Left forelimb (tissue), 1 donor: ENCODE data around the gene GLI2.

Source experiments
- DNase-seq: peaks from one replicate; pipeline ENCODE4 v3.0.0-alpha.2; 2018; ENCODE audit warnings: low spot score

GLI2 gene

DNA sequence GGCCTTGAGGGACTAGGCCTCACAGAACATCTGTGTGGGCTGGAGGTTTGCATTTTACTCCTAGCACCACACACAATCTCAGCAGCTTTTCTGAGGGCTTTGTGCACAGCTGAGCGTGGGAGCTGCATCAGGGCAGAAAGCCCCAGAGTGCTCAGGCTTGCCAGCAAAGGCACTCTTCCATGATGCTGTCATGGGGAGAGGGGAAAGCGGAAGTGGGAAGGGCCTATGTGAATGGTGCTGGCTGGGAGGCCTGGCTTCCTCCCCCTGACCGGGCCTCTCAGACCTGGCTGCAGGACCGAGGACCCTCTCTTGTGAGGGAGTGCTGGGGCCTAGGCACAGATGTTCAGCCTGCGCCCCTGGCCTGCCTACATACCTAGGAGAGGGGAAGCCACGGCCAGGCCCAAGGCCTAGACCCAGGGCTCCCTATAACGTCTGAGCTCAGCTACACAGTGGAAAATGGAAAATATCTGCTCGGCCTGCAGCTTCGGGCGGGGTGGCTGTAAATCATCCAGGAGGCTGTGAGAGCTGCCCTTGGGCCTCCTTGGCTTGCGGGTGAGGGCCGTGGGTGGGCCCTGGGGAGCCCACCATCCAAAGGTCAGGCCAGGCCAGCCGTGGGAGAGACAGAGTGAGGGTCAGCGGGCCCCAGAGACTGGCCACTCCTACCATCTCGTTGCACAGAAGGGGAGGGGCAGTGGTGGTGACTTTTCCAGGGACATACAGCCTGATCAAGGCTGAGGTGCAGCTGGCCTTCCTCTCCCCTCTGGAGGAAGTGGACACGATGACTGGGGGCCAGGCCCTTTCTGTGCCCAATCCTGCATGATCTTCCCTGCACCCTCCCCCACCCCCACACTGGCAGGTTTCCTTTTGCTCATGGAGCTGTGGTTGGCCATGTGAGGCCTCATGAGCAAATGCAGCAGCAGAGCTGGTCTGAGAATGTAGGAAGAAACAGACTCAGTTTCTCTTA is 22.8 kb downstream of the GLI2 start:
- peak; percentile 91 for DNase-seq

GRCh38 chr2:120759543-120760331 is 24.1 kb downstream of the GLI2 start:
- peak; percentile 25 for DNase-seq

DNA sequence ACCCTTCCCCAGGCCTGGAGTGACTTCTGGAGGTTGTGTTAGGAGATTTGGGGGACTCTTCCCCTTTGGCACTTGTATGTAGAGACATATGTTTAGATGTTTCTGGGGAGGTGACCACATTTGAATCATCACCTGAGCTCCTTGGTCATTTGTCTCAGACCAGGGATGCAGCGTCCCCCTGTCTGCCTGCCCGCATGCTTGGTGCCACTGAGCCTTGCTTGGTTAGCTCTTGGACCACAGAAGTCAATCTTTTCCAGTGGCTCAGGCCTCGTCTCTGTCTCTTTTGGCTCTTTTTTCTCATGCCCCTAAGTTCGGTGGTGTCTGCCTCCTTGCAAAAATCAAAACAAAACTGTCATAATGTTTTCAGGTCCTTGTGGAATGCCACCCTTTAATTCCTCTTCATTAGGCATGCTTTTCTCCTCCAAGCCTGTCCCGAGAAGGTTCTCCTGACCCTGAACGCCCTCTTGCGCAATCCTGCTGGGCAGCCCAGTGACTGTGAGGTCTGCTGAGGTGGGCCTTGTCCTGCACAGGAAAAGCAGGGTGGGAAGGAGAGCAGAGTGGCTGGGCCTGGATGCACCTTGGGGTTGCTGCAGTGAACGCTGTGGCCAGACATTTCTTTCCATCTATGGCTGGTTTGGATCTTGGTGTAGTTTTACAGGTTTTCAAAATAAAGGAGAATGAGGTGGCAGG is 24.9 kb downstream of the GLI2 start:
- peak; percentile 53 for DNase-seq

DNA sequence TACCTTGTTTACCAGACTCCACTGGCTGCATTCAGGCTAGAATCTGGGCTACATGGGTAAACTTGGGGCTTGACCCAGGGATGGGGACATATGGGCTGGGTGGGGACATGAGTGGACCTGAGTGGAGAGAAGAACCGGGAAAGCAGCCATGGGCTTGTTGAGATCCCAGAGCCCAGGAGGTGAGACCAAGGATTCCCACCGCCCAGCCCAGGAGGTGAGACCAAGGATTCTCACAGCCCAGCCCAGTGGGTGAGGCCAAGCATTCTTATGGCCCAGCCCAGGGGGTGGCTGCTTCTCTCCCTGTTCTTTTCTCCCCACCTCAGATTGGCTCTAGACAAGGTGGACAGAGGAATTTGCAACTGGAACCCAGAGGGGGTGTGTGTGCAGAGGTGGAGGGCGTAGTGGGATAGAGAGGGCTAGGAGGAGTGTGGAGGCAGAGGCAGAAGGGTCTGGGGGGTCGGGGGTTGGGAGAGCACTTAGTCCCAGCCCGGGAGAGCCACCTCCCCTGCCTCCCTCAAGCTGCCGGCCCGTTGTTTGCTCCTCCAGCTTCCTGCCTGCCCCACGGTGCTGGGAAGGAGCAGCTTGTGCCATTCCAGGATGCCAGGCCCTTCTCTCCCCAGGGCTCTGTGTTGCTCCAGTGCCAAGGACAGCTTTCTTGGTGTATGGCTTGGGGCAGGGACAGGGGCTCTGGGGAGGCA is 25.6 kb downstream of the GLI2 start:
- DNase-seq = peak; percentile 55

DNA sequence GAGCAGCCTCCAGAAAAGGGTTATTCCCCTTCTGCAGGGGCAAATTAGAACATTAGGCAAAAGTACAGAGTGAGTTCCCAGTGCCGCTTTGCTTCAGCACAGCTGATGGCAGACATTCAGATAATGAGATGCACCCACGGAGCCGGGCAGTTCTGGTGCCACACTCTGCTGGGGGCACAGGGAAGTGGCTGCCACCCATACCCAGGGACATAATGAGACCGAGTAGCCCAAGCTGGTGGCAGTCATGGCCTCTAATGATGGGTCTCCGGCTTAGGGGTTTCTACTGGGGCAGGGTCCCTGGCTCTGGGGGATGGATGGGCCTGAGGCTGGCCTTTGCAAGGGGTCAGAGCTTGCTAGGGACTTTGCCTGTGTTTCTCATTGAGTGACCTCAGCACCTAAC is 26.2 kb downstream of the GLI2 start:
- peak; percentile 12 for DNase-seq

DNA sequence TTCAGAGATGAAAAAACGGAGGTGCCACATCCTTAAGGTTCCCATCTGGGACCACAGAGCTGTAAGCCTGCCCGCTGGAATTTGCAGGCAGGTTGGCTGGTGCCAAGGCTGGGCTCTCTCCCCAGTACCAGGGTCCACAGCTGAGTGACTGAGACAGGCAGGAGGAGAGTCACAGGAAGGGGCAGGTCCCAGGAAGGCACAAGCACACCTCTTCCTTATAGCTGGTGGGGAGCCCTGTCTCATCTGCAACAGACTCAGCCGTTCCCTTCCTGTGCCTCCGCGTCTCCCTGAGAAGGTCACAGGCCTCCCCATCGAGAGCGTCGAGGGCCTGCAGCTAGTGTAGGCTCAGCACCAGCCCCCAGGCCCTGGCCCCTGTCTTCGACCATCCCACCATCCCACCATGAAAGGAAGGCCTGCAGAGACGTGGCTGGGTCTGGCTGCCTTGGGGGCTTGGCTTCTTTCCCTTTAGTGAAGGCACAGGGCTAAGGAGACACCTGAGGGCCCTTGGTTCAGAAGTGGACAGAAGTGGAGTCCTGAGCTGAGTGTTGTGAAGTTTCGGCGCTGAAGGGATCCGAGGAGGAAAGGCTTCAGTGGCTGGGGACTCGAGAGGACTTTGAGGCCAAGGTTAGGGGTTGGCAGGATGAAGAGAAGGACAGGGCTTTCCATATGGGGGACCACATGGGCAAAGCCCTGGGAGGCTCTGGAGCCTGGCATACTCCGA is 26.8 kb downstream of the GLI2 start:
- peak; percentile 55 for DNase-seq

- peak; percentile 58 for DNase-seq
These were observed 27.8 kb downstream of the GLI2 start for GRCh38 chr2:120763508-120763907.

- peak; percentile 63 for DNase-seq
These were observed 28.3 kb downstream of the GLI2 start for GRCh38 chr2:120763931-120764330.

GRCh38 chr2:120764492-120764891 is 28.8 kb downstream of the GLI2 start:
- peak; percentile 58 for DNase-seq

DNA sequence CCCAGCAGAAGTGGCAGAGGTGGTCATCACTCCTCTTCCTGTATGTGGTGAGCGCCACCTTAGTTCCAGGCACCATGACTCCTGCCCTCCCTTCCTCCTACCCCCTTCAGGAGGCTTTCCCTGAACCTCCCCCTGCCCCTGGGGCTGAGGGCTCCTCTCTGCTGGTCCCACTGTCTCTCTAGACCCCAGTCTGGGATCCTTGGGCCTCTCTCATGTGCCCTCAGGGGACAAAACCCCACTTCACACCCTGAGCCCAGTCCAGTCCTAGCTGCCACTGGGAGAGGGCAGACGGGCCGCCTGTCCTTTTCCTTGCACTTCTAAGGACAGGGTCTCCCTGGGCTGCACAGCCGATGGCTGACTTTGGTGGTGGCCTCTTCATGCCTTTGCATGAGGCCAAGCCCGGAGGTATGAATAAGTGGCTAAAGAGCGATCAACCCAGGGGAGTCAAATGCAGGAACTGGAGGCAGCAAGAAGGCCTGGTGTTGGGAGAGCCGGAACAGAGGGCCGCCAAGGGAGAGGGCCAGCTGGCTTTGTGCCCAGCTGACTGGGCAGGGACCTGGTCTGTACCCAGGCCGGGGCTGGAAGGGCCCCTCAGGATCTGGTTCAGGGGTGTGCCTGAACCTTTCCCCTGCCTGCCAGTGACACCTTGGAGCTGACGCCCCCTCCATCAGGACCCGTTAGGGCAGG is 29.5 kb downstream of the GLI2 start:
- peak; percentile 57 for DNase-seq

GRCh38 chr2:120765678-120766469 is 30.2 kb downstream of the GLI2 start:
- no peak for DNase-seq

- DNase-seq = no peak
These were observed 31.0 kb downstream of the GLI2 start for GRCh38 chr2:120766470-120767351.

DNA sequence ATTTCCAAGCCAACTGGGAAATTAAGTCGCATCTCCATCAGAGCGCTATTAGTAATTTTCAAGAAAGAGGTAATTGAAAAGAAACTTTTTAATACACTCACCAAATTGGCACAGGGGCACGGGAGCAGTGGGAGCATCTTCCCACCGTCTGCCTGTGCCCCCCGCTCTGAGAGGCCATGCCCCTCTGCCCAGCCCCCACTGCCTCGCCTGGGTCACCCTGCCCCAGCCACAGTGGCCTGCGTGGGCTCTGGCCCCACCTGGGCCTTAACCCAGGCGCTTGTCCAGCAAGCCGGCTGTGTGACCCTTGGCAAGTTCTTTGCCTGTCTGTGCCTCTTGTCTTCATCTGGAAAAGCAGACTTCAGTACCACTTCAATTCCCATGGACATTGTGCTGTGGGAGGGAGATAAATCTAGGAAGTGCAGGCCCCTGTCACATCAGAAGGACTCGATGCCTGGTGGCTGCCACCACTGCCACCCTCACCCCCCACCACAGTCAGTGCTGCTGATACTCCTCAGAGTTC is 31.9 kb downstream of the GLI2 start:
- DNase-seq = no peak

- DNase-seq = no peak
These were observed 32.7 kb downstream of the GLI2 start for GRCh38 chr2:120768112-120769048.

- no peak for DNase-seq
These were observed 33.6 kb downstream of the GLI2 start for GRCh38 chr2:120769076-120769786.

DNA sequence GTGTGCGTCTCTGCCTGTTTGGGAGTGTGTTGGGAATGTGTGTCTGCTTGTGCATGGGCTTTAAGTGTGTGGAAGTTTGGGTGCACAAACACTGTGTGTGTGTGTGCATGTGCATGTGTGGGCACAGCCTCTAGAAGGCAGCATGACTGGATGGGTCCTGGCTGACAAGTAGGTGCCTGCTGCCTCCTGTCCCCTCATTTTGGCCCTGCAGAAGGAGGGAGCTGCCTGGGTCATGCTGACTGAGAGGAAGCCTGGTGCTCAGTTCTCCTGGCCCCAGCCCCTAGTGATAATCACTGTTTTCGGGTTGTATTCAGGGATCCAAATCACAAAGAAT is 34.1 kb downstream of the GLI2 start:
- no peak for DNase-seq

DNA sequence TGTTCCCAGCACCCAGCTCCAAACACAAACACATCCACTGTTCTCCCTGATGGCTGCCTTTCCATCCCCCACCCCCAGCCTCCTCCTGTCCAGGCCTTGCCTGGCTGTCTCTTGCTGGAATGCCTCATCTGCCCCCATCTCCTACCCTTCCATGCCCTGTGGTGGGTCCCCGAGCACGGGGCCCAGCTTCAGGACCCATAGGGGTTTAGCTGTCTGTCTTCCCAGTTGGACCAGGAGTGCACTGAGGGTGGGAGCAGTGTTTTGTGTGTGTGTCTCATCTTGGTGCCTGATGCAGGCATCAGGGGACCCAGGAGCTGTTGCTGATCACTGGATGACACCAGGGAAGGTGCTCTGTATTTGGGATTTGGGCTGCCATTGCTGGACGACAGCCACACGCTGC is 34.5 kb downstream of the GLI2 start:
- DNase-seq = no peak
